ENCODE measurements around the gene GPR171. TPM values are rescaled to one million over a fixed set of nuclear protein-coding genes. Genes with fewer than 3 reads are reported as not detected.
"Not testable (repeated sequence)": the region's sequence is repeated elsewhere in the genome, so short reads cannot be mapped to it uniquely, and the experiment has no call there.

GPR171 gene
- total RNA-seq, 1 donor from 2014 or later = 191 TPM

DNA sequence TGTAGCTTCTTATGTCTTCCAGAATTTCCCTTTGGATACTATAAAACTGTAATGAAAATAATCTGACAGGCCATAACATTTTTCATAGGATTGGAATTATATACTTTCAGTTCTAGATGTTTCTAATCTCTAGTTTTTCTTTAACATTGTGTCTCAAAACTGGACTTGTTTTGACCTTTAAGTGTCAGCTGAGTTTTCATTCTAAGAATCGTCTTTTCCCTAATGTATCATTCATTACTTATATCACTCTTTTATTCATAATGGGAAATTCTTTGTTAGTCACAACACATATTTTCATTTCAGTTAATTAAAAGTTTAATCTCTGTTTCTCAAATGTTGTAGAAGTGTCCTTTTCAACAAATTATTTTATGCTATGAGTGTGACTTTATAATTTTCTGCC lies 11.9 kb downstream of the GPR171 start:
- Mint-ChIP-seq H3K4me1 (ENCODE audit: low read depth) (peaks cover 56% of the 10 kb centered on the region), H3K9me3 (peaks cover 16% of the 10 kb centered on the region), H3K27me3 (ENCODE audit: insufficient read depth) (no peaks in the 10 kb centered on the region), H3K36me3 (ENCODE audit: low read depth) (peaks cover 33% of the 10 kb centered on the region), H3K27ac (peak overlapping the region; percentile 89), H3K4me3 (peak overlapping the region; percentile 53)
- intact Hi-C loops (cut with micrococcal nuclease) = loop anchor here (1.0 kb wide), 3 partner anchors 8 to 12 kb away; partner anchors contain the start of gene GPR171
- DNase-seq (ENCODE audit: low spot score) = no peak

DNA sequence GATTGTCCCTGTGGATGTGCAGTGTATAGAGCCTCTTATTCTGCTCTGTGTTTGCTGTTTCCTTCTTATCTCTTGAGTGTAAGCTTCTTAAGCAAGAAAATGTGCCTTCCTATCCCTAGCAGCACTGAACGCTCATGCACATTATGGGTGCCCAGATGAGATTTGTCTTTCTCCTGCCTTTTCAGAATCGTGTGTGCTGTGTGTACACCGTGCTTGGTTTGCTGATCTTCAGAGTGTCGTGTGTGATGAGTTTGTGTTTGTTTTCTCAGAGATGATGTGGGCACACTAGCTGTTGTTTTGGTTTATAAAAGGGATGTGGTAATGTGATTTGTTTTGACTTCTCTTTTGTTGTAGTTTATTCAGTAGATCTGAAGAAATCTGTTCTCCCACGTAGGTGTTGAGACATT lies 19.7 kb downstream of the GPR171 start:
- DNase-seq (ENCODE audit: low spot score) = peak; percentile 33
- Mint-ChIP-seq H3K4me3 (peak overlapping the region; percentile 69), H3K36me3 (ENCODE audit: low read depth) (peaks cover 9% of the 10 kb centered on the region), H3K9me3 (no peaks in the 10 kb centered on the region), H3K27me3 (ENCODE audit: insufficient read depth) (peaks cover 1% of the 10 kb centered on the region), H3K4me1 (ENCODE audit: low read depth) (peaks cover 58% of the 10 kb centered on the region), H3K27ac (peak overlapping the region; percentile 77)
- intact Hi-C loops (cut with micrococcal nuclease) = loop anchor here (1.0 to 2.0 kb wide), 3 partner anchors 8 to 20 kb away; partner anchors contain the start of gene GPR171

DNA sequence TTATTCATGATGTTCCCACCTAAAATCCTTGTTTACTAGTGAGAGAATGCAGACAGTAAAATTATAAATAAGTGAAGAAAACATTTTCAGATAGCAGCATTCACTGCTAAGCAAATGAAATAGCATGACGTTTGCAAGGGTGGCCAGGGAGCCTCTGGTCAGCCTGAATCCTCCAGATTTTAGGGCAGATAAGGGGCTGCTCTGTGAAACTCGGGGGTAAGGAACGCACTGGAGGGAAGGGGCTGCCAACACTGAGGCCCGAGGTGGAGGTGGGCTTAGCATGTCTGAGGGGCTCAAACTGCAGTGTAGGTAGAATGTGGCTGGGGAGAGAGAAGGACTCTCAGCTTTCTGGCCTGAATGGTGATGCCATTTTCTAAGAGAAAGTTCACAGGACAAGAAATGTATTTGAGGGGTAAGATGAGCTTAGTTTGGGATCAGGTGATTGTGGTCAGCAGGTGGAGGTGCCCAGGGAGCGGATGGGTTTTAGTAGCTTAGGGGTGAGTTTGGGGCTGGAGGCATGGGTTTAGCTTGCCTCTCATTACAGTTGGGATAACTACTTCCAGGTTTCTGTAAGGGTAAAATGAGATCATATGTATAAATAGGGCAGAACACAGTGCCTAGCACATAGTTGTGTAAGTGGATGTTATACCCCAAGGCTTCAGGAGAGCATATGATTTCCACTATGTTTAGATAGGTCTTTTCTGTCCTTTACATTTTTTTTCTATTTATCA lies 20.5 kb downstream of the GPR171 start:
- Mint-ChIP-seq H3K27me3 (ENCODE audit: insufficient read depth) (peaks cover 1% of the 10 kb centered on the region), H3K36me3 (ENCODE audit: low read depth) (peaks cover 9% of the 10 kb centered on the region), H3K4me3 (peak overlapping the region; percentile 4), H3K27ac (peak overlapping the region; percentile 54), H3K9me3 (no peaks in the 10 kb centered on the region), H3K4me1 (ENCODE audit: low read depth) (peaks cover 52% of the 10 kb centered on the region)
- intact Hi-C loops (cut with micrococcal nuclease) = loop anchor here (1.0 to 2.0 kb wide), 3 partner anchors 9 to 20 kb away; partner anchors contain the start of gene GPR171
- DNase-seq (ENCODE audit: low spot score) = no peak

DNA sequence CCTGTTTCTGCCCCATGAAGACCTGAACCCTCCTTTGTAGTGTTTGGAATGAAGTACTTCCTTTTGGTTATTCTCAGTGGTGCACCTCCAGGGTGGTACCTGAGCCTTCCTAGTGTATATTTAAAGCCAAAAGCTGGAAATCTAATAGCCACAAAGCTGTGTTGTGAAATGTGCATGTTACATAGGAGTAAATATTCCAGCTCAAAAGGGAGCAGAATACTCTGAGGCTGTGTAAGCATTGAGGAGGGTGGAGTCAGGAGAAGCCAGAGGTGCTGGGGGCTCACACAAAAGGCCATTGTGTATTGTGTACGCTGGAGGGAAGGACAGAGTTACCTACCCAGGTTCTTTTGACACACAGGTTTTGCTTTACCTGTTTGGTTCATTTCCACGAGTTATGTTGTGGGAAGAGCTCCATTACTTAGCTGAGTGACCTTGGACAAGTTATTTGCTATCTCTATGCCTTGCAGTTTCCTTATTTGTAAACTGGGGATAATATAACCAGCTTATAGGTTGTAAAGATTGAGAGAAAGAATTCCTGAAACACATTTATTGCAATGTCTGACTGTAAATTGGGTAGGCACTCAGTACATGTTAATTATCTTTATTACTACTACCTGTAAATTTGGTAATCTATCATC lies 24.7 kb downstream of the GPR171 start:
- Mint-ChIP-seq H3K9me3 (no peaks in the 10 kb centered on the region), H3K27me3 (ENCODE audit: insufficient read depth) (peaks cover 1% of the 10 kb centered on the region), H3K27ac (no peak overlapping the region), H3K4me3 (no peak overlapping the region), H3K36me3 (ENCODE audit: low read depth) (peaks cover 3% of the 10 kb centered on the region), H3K4me1 (ENCODE audit: low read depth) (peaks cover 37% of the 10 kb centered on the region)
- intact Hi-C loops (cut with micrococcal nuclease) = no loop called here
- DNase-seq (ENCODE audit: low spot score) = no peak

DNA sequence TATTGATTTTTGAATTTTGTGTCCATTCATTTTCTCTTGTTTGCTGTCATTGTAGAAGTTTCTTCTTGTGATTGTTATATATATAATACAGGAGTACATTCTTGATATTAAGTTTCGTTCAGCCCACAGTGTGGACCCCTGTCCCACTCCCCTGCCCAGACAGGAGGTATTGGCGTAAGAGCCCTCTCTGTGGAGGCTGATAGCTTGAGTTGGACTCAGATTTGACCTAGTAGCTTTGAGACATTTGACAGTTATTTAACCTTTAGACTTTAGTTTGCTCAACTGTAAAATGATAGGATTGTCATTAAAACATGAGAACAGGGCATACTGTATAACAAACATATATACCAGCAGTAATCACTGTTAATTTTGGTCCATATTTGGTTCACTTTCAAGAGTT lies 27.1 kb downstream of the GPR171 start:
- Mint-ChIP-seq H3K4me3 (no peak overlapping the region), H3K4me1 (ENCODE audit: low read depth) (peaks cover 39% of the 10 kb centered on the region), H3K36me3 (ENCODE audit: low read depth) (peaks cover 5% of the 10 kb centered on the region), H3K27me3 (ENCODE audit: insufficient read depth) (peaks cover 1% of the 10 kb centered on the region), H3K9me3 (no peaks in the 10 kb centered on the region), H3K27ac (no peak overlapping the region)
- intact Hi-C loops (cut with micrococcal nuclease) = no loop called here
- no peak for DNase-seq (ENCODE audit: low spot score)

DNA sequence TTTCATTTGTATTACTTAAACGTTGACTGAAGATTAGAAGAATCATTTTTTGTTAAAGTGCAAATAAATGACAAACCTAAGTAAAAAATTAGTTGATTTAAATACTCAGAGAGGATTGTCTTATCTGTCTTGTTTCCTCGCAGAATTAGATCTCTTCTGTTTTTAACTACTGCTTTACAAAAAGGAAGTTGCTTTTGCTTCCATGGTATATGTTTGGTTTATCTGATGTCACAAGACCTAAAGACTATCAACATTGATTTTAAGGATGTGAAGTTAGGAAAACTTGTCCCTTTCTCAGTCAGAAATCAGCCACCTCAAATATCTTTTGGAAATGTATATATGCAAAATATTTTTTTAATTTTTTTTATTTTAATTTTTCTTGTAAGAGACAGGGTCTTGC lies 28.7 kb downstream of the GPR171 start:
- H3K27ac Mint-ChIP-seq = no peak overlapping the region
- H3K4me3 Mint-ChIP-seq = no peak overlapping the region
- no peaks in the 10 kb centered on the region for H3K27me3 Mint-ChIP-seq (ENCODE audit: insufficient read depth)
- H3K4me1 Mint-ChIP-seq (ENCODE audit: low read depth) = peaks cover 48% of the 10 kb centered on the region
- H3K36me3 Mint-ChIP-seq (ENCODE audit: low read depth) = peaks cover 5% of the 10 kb centered on the region
- no peaks in the 10 kb centered on the region for H3K9me3 Mint-ChIP-seq
- intact Hi-C loops (cut with micrococcal nuclease) = no loop called here
- no peak for DNase-seq (ENCODE audit: low spot score)

DNA sequence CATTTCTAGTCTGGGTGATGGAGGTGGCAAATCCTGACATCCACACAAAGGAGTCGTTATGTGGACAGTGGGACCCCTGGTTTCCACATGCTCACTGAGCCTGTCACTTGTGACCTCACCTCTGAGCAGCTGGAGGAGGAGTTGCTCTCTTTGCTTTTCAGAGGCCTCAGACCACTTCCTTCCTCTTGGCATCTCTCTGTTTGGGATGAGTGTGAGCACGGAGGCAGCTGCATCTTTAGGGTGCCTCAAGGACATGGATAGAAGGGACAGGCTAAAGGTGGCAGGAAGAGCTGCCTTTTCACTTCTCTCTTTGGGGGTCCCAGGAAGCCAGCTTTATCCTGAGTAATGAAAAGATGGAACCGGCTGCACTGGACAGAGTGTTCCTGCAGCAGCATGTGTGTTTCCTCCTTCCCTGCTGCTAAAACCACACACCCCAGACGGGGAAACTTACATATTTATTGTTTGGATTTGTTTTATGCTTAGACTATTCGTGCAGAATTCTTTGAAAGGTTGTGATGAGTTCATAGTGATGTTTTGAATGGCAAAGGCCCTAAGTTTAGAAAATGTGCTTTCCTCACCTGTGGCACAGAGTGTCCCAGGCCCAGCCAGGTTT lies 31.8 kb downstream of the GPR171 start:
- Mint-ChIP-seq H3K27me3 (ENCODE audit: insufficient read depth) (no peaks in the 10 kb centered on the region), H3K4me3 (peak overlapping the region; percentile 56), H3K9me3 (no peaks in the 10 kb centered on the region), H3K36me3 (ENCODE audit: low read depth) (peaks cover 5% of the 10 kb centered on the region), H3K27ac (peak overlapping the region; percentile 89), H3K4me1 (ENCODE audit: low read depth) (peaks cover 55% of the 10 kb centered on the region)
- peak; percentile 49 for DNase-seq (ENCODE audit: low spot score)
- intact Hi-C loops (cut with micrococcal nuclease) = loop anchor here (1.0 kb wide), 1 partner anchor 28 kb away; no protein-coding TSS in a partner anchor

DNA sequence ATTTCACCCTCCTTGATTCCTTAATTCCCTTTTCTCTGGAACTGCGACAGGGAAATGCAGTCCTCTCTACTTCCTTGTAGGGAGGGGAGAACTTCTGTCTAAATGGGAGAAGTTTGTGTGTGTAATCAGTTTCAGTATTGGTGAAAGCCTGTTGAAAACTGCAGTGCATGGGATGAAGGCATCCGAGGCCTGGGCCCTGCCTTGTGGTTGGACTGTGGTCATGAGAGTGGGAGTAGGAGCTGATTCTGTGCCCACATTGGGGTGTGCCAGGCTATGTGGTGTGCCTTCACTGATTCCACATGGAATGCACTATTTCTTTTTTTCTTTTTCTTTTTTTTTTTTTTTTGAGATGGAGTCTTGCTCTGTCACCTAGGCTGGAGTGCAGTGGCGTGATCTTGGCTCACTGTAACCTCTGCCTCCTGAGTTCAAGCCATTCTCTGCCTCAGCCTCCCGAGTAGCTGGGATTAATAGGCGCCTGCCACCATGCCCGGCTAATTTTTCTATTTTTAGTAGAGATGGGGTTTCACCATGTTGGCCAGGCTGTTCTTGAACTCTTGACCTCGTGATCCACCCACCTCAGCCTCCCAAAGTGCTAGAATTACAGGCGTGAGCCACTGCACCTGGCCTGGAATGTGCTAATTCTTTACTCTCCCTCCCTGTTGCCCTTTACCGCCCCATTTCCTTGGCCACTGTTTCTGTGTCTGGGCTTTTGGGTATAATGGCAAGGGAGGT lies 32.9 kb downstream of the GPR171 start:
- intact Hi-C loops (cut with micrococcal nuclease) = loop anchor here (5.0 kb wide), 1 partner anchor 747 kb away; no protein-coding TSS in a partner anchor
- H3K9me3 Mint-ChIP-seq; H3K27me3 Mint-ChIP-seq (ENCODE audit: insufficient read depth); H3K36me3 Mint-ChIP-seq (ENCODE audit: low read depth): not testable (repeated sequence)
- Mint-ChIP-seq H3K27ac (peak overlapping the region; percentile 89), H3K4me1 (ENCODE audit: low read depth) (peaks cover 55% of the 10 kb centered on the region), H3K4me3 (peak overlapping the region; percentile 56)
- DNase-seq (ENCODE audit: low spot score) = peak; percentile 22

DNA sequence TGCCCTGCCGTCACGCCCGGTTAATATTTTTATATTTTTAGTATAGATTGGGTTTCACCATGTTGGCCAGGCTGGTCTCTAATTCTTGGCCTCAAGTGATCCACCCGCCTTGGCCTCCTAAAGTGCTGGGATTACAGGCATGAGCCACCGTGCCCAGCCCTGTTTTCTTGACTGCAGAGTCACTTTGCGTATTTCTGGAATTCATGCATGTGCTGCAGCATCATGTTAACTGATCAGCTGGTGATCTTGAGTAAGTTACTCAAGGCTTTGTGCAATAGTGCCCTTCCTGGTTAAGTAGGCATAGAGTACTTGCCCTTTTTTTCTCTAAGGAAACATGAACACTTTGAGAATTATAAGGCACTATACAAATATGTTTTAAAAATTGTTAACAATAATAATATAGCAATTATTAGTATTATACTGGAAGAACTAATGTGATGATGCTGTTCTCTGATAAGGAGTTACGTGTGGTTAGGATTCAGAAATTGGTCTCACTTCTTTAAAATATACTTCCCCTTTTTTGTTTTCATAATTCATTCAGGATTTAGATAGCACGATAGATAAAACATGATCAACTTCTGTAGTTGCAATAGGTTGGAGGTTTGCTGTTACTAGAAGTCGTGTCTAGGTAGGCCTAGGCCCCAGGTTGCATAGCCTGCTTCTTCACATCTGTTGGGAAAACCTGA lies 33.6 kb downstream of the GPR171 start:
- peak overlapping the region; percentile 10 for H3K4me3 Mint-ChIP-seq
- intact Hi-C loops (cut with micrococcal nuclease) = loop anchor here (5.0 kb wide), 1 partner anchor 748 kb away; no protein-coding TSS in a partner anchor
- H3K27me3 Mint-ChIP-seq (ENCODE audit: insufficient read depth) = peaks cover 2% of the 10 kb centered on the region
- peaks cover 55% of the 10 kb centered on the region for H3K4me1 Mint-ChIP-seq (ENCODE audit: low read depth)
- peak overlapping the region; percentile 89 for H3K27ac Mint-ChIP-seq
- no peaks in the 10 kb centered on the region for H3K9me3 Mint-ChIP-seq
- peaks cover 5% of the 10 kb centered on the region for H3K36me3 Mint-ChIP-seq (ENCODE audit: low read depth)
- DNase-seq (ENCODE audit: low spot score) = no peak

DNA sequence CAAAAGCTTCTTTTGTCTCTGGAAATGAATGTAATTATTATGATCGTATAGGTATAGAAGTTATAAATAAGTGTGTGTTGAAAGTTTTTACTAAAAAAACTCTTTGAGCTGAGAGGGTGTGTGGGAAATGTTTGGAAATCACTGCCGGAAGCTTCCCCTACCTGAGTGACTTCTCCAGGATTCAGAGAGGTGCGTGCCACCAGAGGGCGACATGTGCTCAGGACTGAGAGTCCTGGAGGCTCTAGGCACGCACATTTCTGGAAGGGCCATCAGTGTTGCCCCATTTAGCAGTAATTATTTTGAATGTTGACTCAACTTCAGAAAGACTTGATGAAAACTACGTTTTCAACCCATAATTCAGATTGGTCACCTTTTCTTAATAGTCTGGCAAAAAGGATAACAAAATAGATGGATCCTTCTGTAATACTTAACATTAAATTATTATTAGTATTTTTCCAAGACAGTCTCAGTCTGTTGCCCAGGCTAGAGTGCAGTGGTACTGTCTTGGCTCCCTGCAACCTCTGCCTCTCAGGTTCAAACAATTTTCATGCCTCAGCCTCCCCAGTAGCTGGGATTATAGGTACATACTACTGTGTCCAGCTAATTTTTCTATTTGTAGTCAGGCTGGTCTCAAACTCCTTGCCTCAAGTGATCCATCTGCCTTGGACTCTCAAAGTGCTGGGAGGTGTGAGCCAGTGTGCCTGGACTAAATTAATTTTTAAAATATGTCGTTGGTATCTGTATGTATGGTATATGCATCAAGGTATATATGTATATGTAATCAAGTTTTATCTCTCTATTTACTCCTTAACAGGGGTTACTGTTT lies 34.5 kb downstream of the GPR171 start:
- peaks cover 46% of the 10 kb centered on the region for H3K4me1 Mint-ChIP-seq (ENCODE audit: low read depth)
- intact Hi-C loops (cut with micrococcal nuclease) = loop anchor here (1.0 to 5.0 kb wide), 4 partner anchors 59 to 749 kb away; no protein-coding TSS in a partner anchor
- H3K27ac Mint-ChIP-seq = no peak overlapping the region
- peak; percentile 66 for DNase-seq (ENCODE audit: low spot score)
- no peaks in the 10 kb centered on the region for H3K9me3 Mint-ChIP-seq
- peaks cover 2% of the 10 kb centered on the region for H3K36me3 Mint-ChIP-seq (ENCODE audit: low read depth)
- H3K4me3 Mint-ChIP-seq = no peak overlapping the region
- peaks cover 3% of the 10 kb centered on the region for H3K27me3 Mint-ChIP-seq (ENCODE audit: insufficient read depth)

DNA sequence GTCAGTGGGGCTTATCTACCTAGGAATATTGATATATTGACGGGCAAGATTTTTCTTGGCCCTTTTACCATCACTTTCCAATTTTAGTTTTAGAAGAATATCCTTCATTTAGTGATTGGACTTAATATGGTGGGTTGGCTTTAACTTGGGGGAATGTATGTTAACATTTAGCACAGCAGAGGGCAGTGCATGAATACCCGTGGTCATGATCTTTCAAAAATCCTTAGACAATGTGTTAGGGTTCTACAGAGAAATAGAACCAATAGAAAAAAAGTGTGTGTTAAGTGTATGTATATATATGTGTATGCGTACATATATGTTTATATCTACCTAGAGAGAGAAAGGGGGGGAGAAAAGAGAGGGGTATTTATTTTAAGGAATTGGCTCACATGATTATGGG lies 36.9 kb downstream of the GPR171 start:
- no peak for DNase-seq (ENCODE audit: low spot score)
- intact Hi-C loops (cut with micrococcal nuclease) = loop anchor here (5.0 kb wide), 1 partner anchor 751 kb away; no protein-coding TSS in a partner anchor
- H3K9me3 Mint-ChIP-seq = no peaks in the 10 kb centered on the region
- H3K4me3 Mint-ChIP-seq = no peak overlapping the region
- H3K4me1 Mint-ChIP-seq (ENCODE audit: low read depth) = peaks cover 30% of the 10 kb centered on the region
- no peaks in the 10 kb centered on the region for H3K36me3 Mint-ChIP-seq (ENCODE audit: low read depth)
- H3K27me3 Mint-ChIP-seq (ENCODE audit: insufficient read depth) = peaks cover 3% of the 10 kb centered on the region
- no peak overlapping the region for H3K27ac Mint-ChIP-seq
